Measurements from ENCODE around the gene EMC9. TPM values are rescaled to one million over a fixed set of nuclear protein-coding genes. Genes with fewer than 3 reads are reported as not detected.
"Not testable (repeated sequence)": the region's sequence is repeated elsewhere in the genome, so short reads cannot be mapped to it uniquely, and the experiment has no call there.

The EMC9 gene
- total RNA-seq, 2 donors from 2014 or later, result 10.9 to 14.2 TPM

GRCh38 chr14:24116128-24116814 is 25.1 kb downstream of the EMC9 start:
- intact Hi-C loops (cut with DNase I), result no loop called here

GRCh38 chr14:24115422-24116127 is 25.8 kb downstream of the EMC9 start:
- intact Hi-C loops (cut with DNase I), result no loop called here
- DNase-seq (ENCODE audit: low spot score), result no peak

More at GRCh38 chr14:24116128-24116814, 25.1 kb downstream of the EMC9 start:
- no peak for DNase-seq (ENCODE audit: low spot score)

GRCh38 chr14:24114532-24115421 is 26.6 kb downstream of the EMC9 start, which contains the start of the genes DCAF11 and NRL:
Gene DCAF11 (plus strand): TSS chr14:24114777. CDS start chr14:24115595, 818 bp downstream.
Gene NRL (minus strand): TSS chr14:24114949. CDS start chr14:24082848, 32,101 bp downstream.
- intact Hi-C loops (cut with DNase I), result no loop called here
- DNase-seq (ENCODE audit: low spot score), result peak; percentile 99

GRCh38 chr14:24113801-24114531 is 27.4 kb downstream of the EMC9 start:
- intact Hi-C loops (cut with DNase I), result no loop called here
- peak; percentile 96 for DNase-seq (ENCODE audit: low spot score)

DNA sequence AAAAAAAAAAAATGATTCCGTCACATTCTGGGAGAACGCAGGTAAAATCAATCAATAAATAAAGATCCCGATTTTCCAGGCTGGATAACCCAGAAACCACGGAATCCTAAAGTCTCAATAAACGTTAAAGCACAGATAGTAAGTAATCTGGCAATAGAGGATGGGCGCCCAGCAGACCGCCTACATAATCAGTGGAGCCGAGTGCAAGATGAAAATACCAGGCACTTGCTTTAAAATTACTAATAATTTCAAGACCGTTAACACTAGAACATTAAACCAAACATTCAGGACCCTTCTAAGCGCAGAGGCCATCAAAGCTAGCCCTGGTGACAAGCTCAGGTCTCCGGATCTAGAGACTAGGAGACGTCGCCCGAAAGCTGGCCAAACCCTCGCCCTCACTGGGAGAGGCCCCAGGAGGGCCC is 28.0 kb downstream of the EMC9 start:
- intact Hi-C loops (cut with DNase I), result no loop called here
- DNase-seq (ENCODE audit: low spot score), result no peak

DNA sequence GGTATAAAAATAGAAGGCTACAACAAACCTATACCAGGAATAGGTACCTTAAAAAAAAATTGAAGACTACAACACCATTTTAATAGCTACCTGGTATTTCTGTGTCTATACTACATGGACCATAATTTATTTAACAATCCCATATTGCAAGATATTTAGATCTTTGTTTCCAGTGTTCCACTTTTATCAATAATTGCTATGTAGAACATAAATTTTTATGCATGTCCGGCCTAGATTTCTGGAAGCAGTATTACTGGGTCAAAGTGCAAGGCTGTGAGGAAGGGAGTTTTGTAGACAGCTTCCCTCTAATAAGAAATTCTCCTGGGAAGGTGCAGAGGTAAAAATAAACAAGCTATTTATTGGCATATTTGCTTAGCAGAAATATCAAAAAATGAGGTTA is 30.9 kb downstream of the EMC9 start:
- no peak for DNase-seq (ENCODE audit: low spot score)

DNA sequence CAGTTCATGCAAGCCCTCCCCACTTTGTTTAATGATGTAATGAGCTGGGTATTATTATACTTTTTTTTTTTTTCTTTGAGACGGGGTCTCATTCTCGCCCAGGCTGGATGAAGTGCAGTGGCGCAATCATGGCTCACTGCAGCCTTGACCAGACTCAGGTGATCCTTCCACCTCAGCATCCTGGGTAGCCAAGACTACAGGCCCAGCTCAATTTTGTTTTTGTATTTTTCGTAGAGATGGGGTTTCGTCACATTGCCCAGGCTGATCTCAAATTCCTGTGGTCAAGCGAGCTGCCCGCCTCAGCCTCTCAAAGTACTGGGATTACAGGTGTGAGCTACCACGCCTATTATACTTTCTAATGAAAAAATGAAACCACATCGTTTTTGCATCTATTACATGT is 31.3 kb downstream of the EMC9 start:
- no peak for DNase-seq (ENCODE audit: low spot score)
- intact Hi-C loops (cut with DNase I), result no loop called here

More for the DNA sequence above, 30.9 kb downstream of the EMC9 start:
- intact Hi-C loops (cut with DNase I), result no loop called here

DNA sequence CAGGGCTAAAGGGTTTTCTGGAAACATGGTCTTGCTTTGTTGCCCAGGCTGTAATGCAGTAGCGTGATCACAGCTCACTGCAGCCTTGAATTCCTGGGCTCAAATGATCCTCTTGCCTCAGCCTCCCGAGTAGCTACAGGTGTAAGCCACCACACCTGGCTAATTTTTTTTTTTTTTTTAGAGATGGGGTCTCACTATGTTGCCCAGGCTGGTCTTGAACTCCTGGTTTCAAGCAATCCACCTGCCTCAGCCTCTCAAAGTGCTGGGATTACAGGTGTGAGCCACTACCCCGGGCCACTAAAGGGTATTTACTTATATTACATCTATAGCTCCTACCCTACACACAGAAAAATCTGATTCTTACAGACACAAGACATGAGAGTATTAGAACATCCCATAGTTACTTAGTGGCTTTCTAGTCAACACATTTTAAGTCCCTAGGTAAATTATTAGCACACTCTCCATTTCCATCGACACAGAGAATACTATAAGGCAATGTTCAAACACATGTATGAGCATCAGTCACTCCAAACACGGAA is 33.0 kb downstream of the EMC9 start:
- DNase-seq (ENCODE audit: low spot score), result no peak
- intact Hi-C loops (cut with DNase I), result no loop called here

DNA sequence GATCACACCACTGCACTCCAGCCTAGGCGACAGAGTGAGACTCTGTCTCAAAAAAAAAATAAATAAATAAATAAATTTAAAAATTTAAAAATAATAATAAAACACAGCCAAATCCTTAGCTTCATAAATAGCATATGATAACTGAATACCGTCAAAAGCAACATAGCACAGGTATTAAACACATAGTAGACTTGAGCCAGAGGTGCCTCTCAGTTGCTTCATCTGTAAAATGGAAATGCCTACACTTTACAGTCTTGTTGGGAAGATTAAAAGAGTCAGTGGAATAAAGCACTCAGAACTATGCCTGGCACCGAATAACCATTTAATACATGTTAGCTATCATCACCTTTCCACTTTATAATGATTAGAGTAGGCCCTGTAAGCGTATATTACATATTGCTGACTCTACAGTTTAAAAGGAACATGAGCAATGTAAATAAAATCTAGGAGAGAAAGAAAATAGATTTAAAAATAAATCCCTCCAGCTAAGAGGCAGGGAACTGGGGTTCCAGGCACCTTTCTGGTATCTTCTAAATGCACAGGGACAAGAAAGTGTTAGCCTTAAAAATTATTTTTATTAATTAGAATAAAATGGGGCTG is 34.6 kb downstream of the EMC9 start:
- intact Hi-C loops (cut with DNase I), result no loop called here
- no peak for DNase-seq (ENCODE audit: low spot score)

DNA sequence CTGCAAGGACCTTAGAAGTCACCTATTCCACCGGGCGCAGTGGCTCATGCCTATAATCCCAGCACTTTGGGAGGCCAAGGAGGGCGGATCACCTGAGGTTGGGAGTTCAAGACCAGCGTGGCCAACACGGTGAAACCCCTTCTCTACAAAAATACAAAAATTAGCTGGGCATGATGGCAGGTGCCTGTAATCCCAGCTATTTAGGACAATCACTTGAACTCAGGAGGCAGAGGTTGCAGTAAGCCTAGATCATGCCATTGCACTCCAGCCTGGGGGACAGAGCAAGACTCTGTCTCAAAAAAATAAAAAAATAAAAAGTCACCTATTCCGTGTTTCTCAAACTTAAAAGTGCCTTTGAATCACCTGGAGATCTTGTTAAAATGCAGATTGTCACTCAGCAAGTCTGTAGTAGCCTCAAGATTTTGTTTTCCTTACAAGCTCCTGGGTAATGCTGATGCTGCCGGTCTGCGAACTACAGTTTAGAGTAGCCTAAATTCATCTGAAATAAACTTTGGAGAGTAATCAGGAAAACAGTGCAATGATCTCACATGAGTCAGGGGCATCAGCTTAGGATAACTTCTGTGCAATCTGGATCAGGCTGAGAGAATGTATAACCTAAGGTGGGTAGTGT is 35.7 kb downstream of the EMC9 start:
- intact Hi-C loops (cut with DNase I), result not testable (repeated sequence)

GRCh38 chr14:24103451-24103850 is 37.9 kb downstream of the EMC9 start:
- no peak for DNase-seq (ENCODE audit: low spot score)
- intact Hi-C loops (cut with DNase I), result no loop called here

More for the DNA sequence above, 35.7 kb downstream of the EMC9 start:
- not testable (repeated sequence) for DNase-seq (ENCODE audit: low spot score)

GRCh38 chr14:24102357-24103048 is 38.9 kb downstream of the EMC9 start:
- DNase-seq (ENCODE audit: low spot score), result no peak
- intact Hi-C loops (cut with DNase I), result no loop called here

DNA sequence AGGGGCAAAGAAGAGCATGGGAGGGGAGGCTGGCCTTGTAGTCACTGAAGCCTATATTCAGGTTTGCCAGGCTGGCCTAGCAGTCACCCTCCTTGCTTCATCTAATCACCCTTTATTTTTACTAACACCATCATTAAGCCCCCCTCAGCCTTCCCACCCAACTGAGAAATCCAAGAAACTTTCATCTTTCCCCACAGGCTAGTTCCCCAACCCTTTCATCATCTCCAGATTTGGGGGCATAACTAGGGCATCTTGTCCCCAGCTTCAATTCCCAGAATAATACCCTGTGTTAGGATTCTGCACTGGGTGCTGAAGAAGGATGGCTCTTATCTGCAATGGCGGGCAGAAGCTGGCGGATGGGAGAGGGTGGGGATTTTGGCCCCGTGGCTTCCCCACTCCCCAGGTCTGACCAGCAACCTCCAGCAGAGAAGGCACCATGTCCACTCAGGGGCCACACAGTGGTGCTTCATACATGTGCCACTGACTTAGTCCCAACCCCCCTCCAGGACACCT is 40.4 kb downstream of the EMC9 start:
- intact Hi-C loops (cut with DNase I), result no loop called here
- DNase-seq (ENCODE audit: low spot score), result no peak

GRCh38 chr14:24100197-24100981 is 41.0 kb downstream of the EMC9 start:
- no peak for DNase-seq (ENCODE audit: low spot score)
- intact Hi-C loops (cut with DNase I), result no loop called here

- DNase-seq (ENCODE audit: low spot score), result no peak
- intact Hi-C loops (cut with DNase I), result no loop called here
These were observed 42.2 kb downstream of the EMC9 start for GRCh38 chr14:24098927-24099813.
